GM13976 (cell line): ENCODE results near the gene CCL13.

Experiments
- DNase-seq: peaks from one replicate; pipeline ENCODE4 v3.0.0; 2012; ENCODE audit warnings: low spot score
- CTCF ChIP-seq: IDR thresholded peaks from 2 replicates; pipeline ENCODE4 v1.5.1; 2012; ENCODE audit warnings: borderline replicate concordance, mild to moderate bottlenecking; ENCODE audit not compliant: insufficient read depth; ENCODE audit errors: extremely low read depth, missing control alignments, control extremely low read depth
- in situ Hi-C: fragments of 300-500 bp; cut with MboI; formaldehyde crosslinking; loops from one replicate; pipeline ENCODE4 v1.12.0; 2022; ENCODE audit warnings: low sequenced_read_pairs, mixed read lengths, inconsistent platforms; ENCODE audit not compliant: unreplicated experiment

The CCL13 gene

GRCh38 chr17:34366529-34367107 is 10.3 kb downstream of the CCL13 start:
- DNase-seq, result no peak
- in situ Hi-C loops, result no loop called here
- TF ChIP-seq CTCF, result no peak

GRCh38 chr17:34367486-34368195 is 11.4 kb downstream of the CCL13 start:
- no peak for DNase-seq
- no peak for TF ChIP-seq CTCF
- in situ Hi-C loops, result no loop called here

- TF ChIP-seq CTCF, result no peak
- no peak for DNase-seq
- in situ Hi-C loops, result no loop called here
These were observed 12.1 kb downstream of the CCL13 start for GRCh38 chr17:34368196-34368945.

GRCh38 chr17:34368946-34369500 is 12.7 kb downstream of the CCL13 start:
- no peak for DNase-seq
- no peak for TF ChIP-seq CTCF
- in situ Hi-C loops, result no loop called here

- in situ Hi-C loops, result no loop called here
- TF ChIP-seq CTCF, result no peak
These were observed 13.3 kb downstream of the CCL13 start for GRCh38 chr17:34369571-34369970.

GRCh38 chr17:34370376-34370996 is 14.2 kb downstream of the CCL13 start:
- in situ Hi-C loops, result no loop called here
- no peak for TF ChIP-seq CTCF
- DNase-seq, result no peak

More at GRCh38 chr17:34369571-34369970, 13.3 kb downstream of the CCL13 start:
- no peak for DNase-seq
